OCI-LY3 (cell line): ENCODE measurements around the gene OR10V1.

Experiments
- EZH2phosphoT487 ChIP-seq: fragments of 200-600 bp; shearing (Covaris generic); IDR thresholded peaks from 2 replicates; pipeline ENCODE4 v1.6.1; 2018; ENCODE audit warnings: antibody characterized with exemption, mixed run types, low read depth
- TF ChIP-seq, protein P1 (sequence below): fragments of 200-600, 300-600 bp; sonication (generic); IDR thresholded peaks from 2 replicates; pipeline ENCODE4 v1.5.1; 2014; ENCODE audit warnings: antibody characterized with exemption, low read length, low read depth

DNA sequence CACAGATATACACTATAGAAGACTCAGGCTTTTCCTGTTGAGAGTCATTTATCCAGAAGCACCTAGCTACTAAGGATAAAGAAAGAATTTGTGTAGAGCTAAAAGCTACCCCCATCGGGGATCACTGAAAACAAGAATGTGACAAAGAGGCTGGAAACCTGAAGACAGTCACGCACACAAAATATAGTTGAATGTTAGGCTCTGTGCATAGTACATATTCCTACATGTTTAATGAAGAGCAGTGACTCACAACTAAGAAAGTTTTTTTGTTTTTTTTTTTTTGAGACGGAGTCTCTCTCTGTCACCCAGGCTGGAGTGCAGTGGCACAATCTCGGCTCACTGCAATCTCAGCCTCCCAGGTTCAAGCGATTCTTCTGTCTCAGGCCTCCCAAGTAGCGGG is 8.4 kb downstream of the OR10V1 start:
- TF ChIP-seq, protein P1, sequence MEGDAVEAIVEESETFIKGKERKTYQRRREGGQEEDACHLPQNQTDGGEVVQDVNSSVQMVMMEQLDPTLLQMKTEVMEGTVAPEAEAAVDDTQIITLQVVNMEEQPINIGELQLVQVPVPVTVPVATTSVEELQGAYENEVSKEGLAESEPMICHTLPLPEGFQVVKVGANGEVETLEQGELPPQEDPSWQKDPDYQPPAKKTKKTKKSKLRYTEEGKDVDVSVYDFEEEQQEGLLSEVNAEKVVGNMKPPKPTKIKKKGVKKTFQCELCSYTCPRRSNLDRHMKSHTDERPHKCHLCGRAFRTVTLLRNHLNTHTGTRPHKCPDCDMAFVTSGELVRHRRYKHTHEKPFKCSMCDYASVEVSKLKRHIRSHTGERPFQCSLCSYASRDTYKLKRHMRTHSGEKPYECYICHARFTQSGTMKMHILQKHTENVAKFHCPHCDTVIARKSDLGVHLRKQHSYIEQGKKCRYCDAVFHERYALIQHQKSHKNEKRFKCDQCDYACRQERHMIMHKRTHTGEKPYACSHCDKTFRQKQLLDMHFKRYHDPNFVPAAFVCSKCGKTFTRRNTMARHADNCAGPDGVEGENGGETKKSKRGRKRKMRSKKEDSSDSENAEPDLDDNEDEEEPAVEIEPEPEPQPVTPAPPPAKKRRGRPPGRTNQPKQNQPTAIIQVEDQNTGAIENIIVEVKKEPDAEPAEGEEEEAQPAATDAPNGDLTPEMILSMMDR, result no peak
- TF ChIP-seq EZH2phosphoT487, result no peak
